Activated naive CD4-positive, alpha-beta T cell treated with anti-CD3 and anti-CD28 coated beads for 36 hours (primary cell): ENCODE results near the gene CATSPERD. TPM values are rescaled to one million over a fixed set of nuclear protein-coding genes. Genes with fewer than 3 reads are reported as not detected.
"Not testable (repeated sequence)": the region's sequence is repeated elsewhere in the genome, so short reads cannot be mapped to it uniquely, and the experiment has no call there.

ENCODE experiments used
- CTCF ChIA-PET: fragments of 350-600 bp; sonication (Branson Sonifier 250); formaldehyde crosslinking; loops from one replicate; lab custom pipeline; 2021; ENCODE audit warnings: antibody characterized with exemption; lab: Charles Lee
- DNase-seq: peaks from one replicate; pipeline ENCODE4 v3.0.0-alpha.2; 2020
- H3K27ac Mint-ChIP-seq: one replicate; pipeline ENCODE4 v1.8.0; 2021; ENCODE audit warnings: mild to moderate bottlenecking, mixed read lengths
- H3K27me3 Mint-ChIP-seq: one replicate; pipeline ENCODE4 v1.8.0; 2021; ENCODE audit warnings: low read depth, mixed read lengths
- H3K36me3 Mint-ChIP-seq: one replicate; pipeline ENCODE4 v1.8.0; 2021; ENCODE audit warnings: low read depth, mixed read lengths
- H3K4me1 Mint-ChIP-seq: one replicate; pipeline ENCODE4 v1.8.0; 2021; ENCODE audit warnings: low read depth, mixed read lengths
- H3K4me3 Mint-ChIP-seq: one replicate; pipeline ENCODE4 v1.8.0; 2021; ENCODE audit warnings: mild to moderate bottlenecking, moderate library complexity, mixed read lengths
- H3K9me3 Mint-ChIP-seq: one replicate; pipeline ENCODE4 v1.8.0; 2021; ENCODE audit warnings: mixed read lengths
- intact Hi-C: fragments of 100-400 bp; cut with micrococcal nuclease; formaldehyde crosslinking; loops from one replicate; pipeline ENCODE4 v1.15.1; 2023
- total RNA-seq, 2 experiments: library from RNA; stranded (reverse); gene quantifications; one replicate each; pipeline ENCODE4 v1.2.3, GENCODE V29; 2021

CATSPERD gene
- total RNA-seq, 2 experiments from 2014 or later: not detected

DNA sequence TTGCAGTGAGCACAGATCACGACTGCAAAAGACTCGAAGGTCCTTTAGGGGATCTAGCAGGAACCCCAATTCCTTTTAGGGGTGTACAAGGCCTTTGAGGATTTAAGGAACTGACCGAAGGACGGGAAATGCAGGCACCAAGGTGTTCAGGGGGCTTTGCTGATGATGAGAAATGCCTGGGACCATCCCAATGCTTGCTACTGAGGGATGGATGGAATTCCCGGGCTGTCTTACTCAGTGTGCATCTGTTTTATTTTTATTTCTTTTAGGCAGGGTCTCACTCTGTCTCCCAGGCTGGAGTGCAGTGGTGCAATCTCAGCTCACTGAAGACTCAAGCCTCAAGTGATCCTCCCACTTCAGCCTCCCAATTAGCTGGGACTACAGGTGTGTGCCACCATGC lies 52.8 kb downstream of the CATSPERD start:
- no peaks in the 10 kb centered on the region for H3K36me3 Mint-ChIP-seq
- DNase-seq: no peak
- no peak overlapping the region for H3K4me3 Mint-ChIP-seq
- no peaks in the 10 kb centered on the region for H3K9me3 Mint-ChIP-seq
- intact Hi-C loops: loop anchor here (2.0 kb wide), 1 partner anchor 250 kb away; no protein-coding TSS in a partner anchor
- no peak overlapping the region for H3K27ac Mint-ChIP-seq
- CTCF ChIA-PET: no interaction called here
- H3K4me1 Mint-ChIP-seq: no peaks in the 10 kb centered on the region
- no peaks in the 10 kb centered on the region for H3K27me3 Mint-ChIP-seq

- Mint-ChIP-seq H3K4me1 (no peaks in the 10 kb centered on the region), H3K4me3 (no peak overlapping the region), H3K36me3 (no peaks in the 10 kb centered on the region), H3K27ac (no peak overlapping the region), H3K27me3 (no peaks in the 10 kb centered on the region), H3K9me3 (no peaks in the 10 kb centered on the region)
- DNase-seq: no peak
- intact Hi-C loops: no loop called here
- CTCF ChIA-PET: no interaction called here
Observed at GRCh38 chr19:5774921-5775320, 54.5 kb downstream of the CATSPERD start.

DNA sequence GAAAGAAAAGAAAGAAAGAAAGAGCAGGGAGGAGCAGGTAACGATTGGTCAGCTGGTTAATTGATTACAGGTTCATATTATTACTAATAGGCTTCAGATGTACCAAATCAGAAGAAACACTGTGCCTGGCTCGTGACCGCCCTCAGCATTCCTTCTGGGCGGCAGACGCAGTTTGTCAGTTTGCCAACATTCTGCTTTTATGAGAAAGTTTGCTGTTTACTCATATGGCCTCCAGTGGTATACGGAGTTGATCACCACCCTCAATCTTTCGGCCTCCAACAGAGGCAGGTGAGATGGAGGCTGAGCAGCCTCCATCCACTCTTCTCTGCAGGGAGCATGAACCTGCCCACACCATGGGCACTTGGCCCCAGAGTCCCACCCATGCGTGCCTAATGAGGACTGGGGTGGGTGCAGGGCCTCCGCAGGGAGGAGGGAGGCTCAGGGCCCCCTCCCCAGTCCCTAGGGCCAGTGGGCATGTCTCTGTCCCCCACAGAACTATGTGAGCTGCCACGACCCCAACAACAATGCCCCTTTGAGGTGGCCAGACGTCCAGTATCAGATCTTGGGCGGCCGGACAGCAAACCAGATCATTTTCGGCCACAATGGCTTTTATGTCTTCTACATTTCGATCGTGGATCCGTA lies 55.4 kb downstream of the CATSPERD start:
- Mint-ChIP-seq H3K27ac (no peak overlapping the region), H3K9me3 (no peaks in the 10 kb centered on the region), H3K4me3 (no peak overlapping the region), H3K27me3 (no peaks in the 10 kb centered on the region), H3K36me3 (no peaks in the 10 kb centered on the region), H3K4me1 (no peaks in the 10 kb centered on the region)
- DNase-seq: no peak
- CTCF ChIA-PET: interaction anchor here (1.7 kb wide), 1 partner anchor 29 kb away, joined by 4 read pairs; no protein-coding TSS in a partner anchor
- intact Hi-C loops: no loop called here

GRCh38 chr19:5778402-5778801 lies 58.0 kb downstream of the CATSPERD start:
- Mint-ChIP-seq H3K4me1 (no peaks in the 10 kb centered on the region), H3K27me3 (no peaks in the 10 kb centered on the region), H3K4me3 (no peak overlapping the region), H3K9me3 (no peaks in the 10 kb centered on the region), H3K27ac (no peak overlapping the region), H3K36me3 (no peaks in the 10 kb centered on the region)
- CTCF ChIA-PET: no interaction called here
- intact Hi-C loops: no loop called here
- DNase-seq: no peak

- H3K27me3 Mint-ChIP-seq, DNase-seq, intact Hi-C loops, H3K27ac Mint-ChIP-seq, H3K4me3 Mint-ChIP-seq, H3K9me3 Mint-ChIP-seq, H3K36me3 Mint-ChIP-seq, H3K4me1 Mint-ChIP-seq: not testable (repeated sequence)
- CTCF ChIA-PET: interaction anchor here (0.6 to 1.1 kb wide), 2 partner anchors 23 to 408 kb away, joined by 3 read pairs; no protein-coding TSS in a partner anchor
Observed at GRCh38 chr19:5780916-5781315, 60.5 kb downstream of the CATSPERD start.

DNA sequence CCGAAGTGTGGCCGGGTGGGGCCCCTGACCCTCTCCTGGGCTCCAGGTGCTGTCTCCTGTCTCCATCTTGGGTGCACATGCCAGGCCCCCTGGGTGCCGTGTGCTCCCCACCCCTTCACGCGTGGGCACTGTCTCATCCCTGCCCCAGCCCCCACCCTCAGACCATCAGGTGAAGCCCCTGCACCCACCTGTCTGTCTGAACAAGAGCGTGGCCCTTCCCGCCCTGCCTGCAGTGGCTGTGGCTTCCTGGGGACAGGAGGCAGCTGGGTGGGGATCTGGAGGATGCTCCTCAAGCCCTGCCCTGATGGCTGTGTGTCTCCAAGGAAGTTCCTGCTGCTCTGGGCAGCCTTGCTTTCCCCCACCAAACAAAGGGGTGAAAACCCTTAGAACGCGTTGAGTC lies 61.9 kb downstream of the CATSPERD start:
- no peak overlapping the region for H3K4me3 Mint-ChIP-seq
- intact Hi-C loops: no loop called here
- H3K27ac Mint-ChIP-seq: no peak overlapping the region
- H3K27me3 Mint-ChIP-seq: no peaks in the 10 kb centered on the region
- H3K9me3 Mint-ChIP-seq: no peaks in the 10 kb centered on the region
- H3K4me1 Mint-ChIP-seq: no peaks in the 10 kb centered on the region
- CTCF ChIA-PET: interaction anchor here (1.1 kb wide), 1 partner anchor 22 kb away, joined by 3 read pairs; no protein-coding TSS in a partner anchor
- DNase-seq: no peak
- H3K36me3 Mint-ChIP-seq: peaks cover 12% of the 10 kb centered on the region

- intact Hi-C loops: no loop called here
- H3K9me3 Mint-ChIP-seq: no peaks in the 10 kb centered on the region
- H3K27ac Mint-ChIP-seq: no peak overlapping the region
- CTCF ChIA-PET: interaction anchor here (1.2 kb wide), 1 partner anchor 21 kb away, joined by 3 read pairs; no protein-coding TSS in a partner anchor
- no peaks in the 10 kb centered on the region for H3K4me1 Mint-ChIP-seq
- H3K4me3 Mint-ChIP-seq: no peak overlapping the region
- H3K27me3 Mint-ChIP-seq: no peaks in the 10 kb centered on the region
- H3K36me3 Mint-ChIP-seq: peaks cover 16% of the 10 kb centered on the region
- DNase-seq: no peak
Observed at GRCh38 chr19:5782945-5783919, 62.8 kb downstream of the CATSPERD start.

DNA sequence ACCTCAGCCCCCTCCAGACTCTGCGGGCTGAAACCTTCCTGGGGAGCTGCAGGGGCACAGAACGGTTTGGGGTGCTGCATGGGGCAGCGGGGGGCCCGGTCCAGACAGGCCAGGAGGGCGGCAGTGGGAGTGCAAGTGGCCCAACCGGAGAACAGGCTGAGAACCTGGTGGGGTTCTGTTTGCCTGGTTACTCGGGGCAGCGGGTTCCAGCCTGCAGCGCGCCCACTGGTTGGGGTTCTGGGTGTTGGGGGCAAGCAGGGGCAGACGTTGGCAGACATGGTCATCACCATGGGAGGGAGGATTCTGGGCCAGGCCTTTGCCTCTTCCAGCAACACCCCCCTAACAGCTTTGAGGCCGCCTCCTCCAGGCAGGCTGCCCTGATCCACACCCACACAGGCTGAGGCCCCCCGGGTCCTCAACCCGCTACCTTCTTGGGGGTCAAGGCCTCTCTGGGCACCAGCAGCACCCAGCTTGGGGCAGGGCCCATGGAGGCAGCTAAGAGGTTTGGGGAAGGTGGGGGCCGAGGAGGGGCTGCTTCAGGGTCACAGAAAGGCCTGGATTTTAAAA lies 64.2 kb downstream of the CATSPERD start, which contains the start of gene PRR22:
PRR22 (minus strand) TSS at position 166 of the 567 bp plus-strand sequence; CDS start at position 80, 86 bp downstream.
- H3K4me1 Mint-ChIP-seq: peaks cover 3% of the 10 kb centered on the region
- H3K9me3 Mint-ChIP-seq: no peaks in the 10 kb centered on the region
- no peak within 1 kb of the TSS for H3K4me3 Mint-ChIP-seq
- CTCF ChIA-PET: interaction anchor here (1.0 kb wide), 1 partner anchor 20 kb away, joined by 3 read pairs; the partner anchor contains the start of gene NRTN
- peaks cover 20% of the 10 kb centered on the region for H3K36me3 Mint-ChIP-seq
- intact Hi-C loops: no loop called here
- H3K27me3 Mint-ChIP-seq: no peaks in the 10 kb centered on the region
- DNase-seq: no peak
- H3K27ac Mint-ChIP-seq: no peak within 1 kb of the TSS

DNA sequence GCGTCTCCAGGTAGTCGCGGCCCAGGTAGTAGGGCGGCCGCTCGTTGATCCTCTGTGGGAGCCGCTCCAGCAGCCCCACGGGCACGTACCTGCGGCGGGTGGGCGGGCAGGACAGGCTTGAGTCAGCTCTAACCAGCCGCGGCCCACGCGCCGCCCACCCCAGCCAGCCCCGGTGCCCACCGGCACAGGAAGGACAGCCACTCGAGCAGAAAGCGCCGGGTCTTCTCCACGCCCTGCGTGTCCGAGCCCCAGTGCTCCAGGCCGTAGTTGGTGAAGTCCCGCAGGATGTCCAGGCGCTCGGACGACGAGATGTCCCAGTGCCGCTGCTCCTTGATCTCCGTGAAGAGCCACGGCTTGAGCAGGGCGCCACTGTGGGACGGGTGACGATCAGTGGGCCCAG lies 65.0 kb downstream of the CATSPERD start:
- peaks cover 24% of the 10 kb centered on the region for H3K36me3 Mint-ChIP-seq
- intact Hi-C loops: no loop called here
- DNase-seq: no peak
- no peaks in the 10 kb centered on the region for H3K9me3 Mint-ChIP-seq
- H3K4me1 Mint-ChIP-seq: peaks cover 10% of the 10 kb centered on the region
- no peak overlapping the region for H3K27ac Mint-ChIP-seq
- no peaks in the 10 kb centered on the region for H3K27me3 Mint-ChIP-seq
- CTCF ChIA-PET: interaction anchor here (0.5 to 1.0 kb wide), 2 partner anchors 19 to 810 kb away, joined by 3 read pairs; partner anchors contain the start of gene NRTN
- no peak overlapping the region for H3K4me3 Mint-ChIP-seq

DNA sequence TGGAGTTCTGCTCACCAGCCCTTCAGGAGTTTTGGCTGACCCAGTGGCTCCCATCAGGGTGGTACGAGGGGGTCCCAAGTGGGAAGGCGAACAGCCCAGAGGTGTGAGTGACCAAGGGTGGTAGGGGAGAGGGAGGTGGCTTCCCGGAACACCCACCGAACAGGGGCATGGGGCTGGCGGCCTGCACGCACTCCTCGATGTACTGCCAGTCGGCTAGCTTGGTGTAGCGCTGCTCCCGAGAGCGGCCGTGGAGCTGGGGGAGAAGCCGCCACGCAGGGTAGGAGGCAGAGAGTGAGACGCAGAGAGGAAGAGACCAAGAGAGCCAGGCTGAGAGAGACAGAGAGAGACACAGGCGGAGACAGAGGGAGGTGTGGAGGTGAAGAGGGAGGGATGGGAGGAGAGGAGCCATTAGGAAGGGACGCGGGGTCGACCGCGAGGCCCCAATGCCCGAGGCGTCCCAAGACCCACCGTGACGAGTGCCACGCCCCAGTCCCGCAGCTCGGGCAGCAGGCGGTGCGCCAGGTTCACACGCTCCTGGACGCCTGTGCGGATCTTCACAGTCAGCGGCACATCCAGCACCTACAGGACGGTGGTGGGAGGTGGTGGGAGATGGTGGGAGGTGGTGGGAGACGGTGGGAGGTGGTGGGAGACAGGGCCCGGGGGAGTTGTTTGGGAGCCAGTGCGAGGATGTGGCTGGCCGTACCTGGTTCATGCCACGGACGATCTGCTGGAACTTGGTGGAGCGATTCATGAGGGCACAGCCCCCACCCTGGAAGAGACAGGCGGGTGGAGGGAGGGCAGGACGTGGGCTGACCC lies 66.4 kb downstream of the CATSPERD start:
- CTCF ChIA-PET: no interaction called here
- peaks cover 29% of the 10 kb centered on the region for H3K36me3 Mint-ChIP-seq

GRCh38 chr19:5787409-5788182 lies 67.2 kb downstream of the CATSPERD start:
- H3K36me3 Mint-ChIP-seq: peaks cover 29% of the 10 kb centered on the region
- peak overlapping the region; percentile 9 for H3K4me3 Mint-ChIP-seq
- H3K9me3 Mint-ChIP-seq: no peaks in the 10 kb centered on the region
- H3K4me1 Mint-ChIP-seq: peaks cover 13% of the 10 kb centered on the region
- DNase-seq: no peak
- no peaks in the 10 kb centered on the region for H3K27me3 Mint-ChIP-seq
- H3K27ac Mint-ChIP-seq: no peak overlapping the region
- intact Hi-C loops: no loop called here
- CTCF ChIA-PET: no interaction called here

More for the DNA sequence above, 66.4 kb downstream of the CATSPERD start:
- H3K27ac Mint-ChIP-seq: no peak overlapping the region
- DNase-seq: no peak
- H3K4me3 Mint-ChIP-seq: no peak overlapping the region
- H3K27me3 Mint-ChIP-seq: no peaks in the 10 kb centered on the region
- intact Hi-C loops: no loop called here
- H3K9me3 Mint-ChIP-seq: no peaks in the 10 kb centered on the region
- peaks cover 13% of the 10 kb centered on the region for H3K4me1 Mint-ChIP-seq
